Islet of Langerhans (tissue), 1 donor: ENCODE measurements around the gene CBS.
"Not testable (repeated sequence)": the region's sequence is repeated elsewhere in the genome, so short reads cannot be mapped to it uniquely, and the experiment has no call there.

Source experiments
- FAIRE-seq: peaks from one replicate; lab custom pipeline; 2011; peaks lifted over from hg19 to GRCh38; lab: Jason Lieb, UNC

The CBS gene

DNA sequence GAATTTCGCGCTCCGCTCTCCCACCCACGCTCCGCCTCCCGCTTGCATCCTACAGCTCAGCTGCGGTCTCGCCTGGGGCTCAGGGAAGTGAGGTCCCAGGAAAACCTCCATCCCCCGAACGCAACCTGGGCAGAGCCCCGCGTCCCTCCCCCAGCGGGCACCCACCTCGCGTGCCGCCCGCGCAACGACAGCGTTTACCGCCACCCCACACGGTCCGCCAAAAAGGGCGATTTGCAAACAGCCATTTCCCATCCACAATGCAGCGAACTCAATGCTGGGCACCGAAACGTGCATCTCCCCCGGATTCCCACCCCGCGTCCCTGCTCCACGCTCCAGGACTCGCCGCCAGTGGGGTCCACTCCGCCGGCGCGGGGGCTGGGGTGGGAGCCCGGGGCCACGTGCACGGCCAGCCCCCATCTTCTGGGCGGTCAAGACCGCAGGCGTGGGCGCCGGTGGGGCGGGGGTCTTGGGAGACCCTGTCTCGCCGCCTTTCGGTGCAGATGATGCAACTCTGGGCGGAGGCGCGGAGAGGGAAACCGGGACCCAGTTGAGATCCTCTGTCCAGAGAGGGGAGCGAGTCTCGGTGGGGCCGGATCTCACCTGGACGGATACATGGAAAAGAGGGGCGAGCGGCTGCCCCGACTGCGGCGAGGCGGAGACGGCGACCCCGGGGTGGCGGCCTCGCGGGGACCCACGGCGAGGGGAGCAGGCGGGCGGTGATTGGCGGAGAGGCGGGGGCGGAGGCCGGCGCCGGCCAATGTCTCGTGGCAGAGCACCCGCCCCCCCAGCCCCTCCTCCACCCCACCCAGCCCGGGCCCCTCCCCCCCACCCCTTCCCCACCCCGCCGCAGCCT, at the start of gene CBS:
Gene CBS (minus strand): TSS at position 666 of the 853 bp plus-strand sequence. CDS start 3,642 bp downstream, outside the sequence.
- not testable (repeated sequence) for FAIRE-seq

DNA sequence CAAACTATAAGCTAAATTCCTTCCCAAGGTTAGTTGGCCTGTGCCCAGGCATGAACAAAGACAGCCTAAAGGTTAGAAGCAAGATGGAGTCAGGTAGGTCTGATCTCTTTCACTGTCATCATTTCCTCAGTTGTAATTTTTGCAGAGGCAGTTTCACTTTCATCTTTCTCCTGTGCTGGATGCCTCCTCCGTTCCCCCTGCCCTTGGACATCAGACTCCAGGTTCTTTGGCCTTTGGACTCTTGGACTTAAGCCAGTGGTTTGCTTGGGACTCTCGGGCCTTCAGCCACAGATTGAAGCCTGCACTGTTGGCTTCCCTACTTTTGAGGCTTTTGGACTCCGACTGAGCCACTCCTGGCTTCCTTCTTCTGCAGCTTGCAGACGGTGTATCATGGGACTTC, 40.3 kb upstream of the CBS start:
- not testable (repeated sequence) for FAIRE-seq

DNA sequence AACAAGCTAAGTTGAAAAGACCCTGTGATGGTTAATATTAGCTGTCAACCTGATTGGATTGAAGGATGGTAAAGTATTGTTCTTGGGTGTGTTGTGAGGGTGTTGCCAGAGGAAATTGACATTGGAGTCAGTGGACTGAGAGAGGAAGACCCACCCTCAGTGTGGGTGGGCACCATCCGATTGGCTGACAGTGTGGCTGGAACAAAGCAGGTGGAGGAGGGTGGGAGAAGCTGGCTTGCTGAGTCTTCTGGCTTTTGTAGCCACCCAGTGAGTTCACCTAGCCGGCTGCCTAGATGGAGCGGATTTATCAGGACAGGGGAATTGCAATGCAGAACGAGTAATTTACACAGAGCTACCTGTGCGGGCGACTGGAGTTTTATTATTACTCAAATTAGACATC, 38.8 kb upstream of the CBS start:
- FAIRE-seq = not testable (repeated sequence)

DNA sequence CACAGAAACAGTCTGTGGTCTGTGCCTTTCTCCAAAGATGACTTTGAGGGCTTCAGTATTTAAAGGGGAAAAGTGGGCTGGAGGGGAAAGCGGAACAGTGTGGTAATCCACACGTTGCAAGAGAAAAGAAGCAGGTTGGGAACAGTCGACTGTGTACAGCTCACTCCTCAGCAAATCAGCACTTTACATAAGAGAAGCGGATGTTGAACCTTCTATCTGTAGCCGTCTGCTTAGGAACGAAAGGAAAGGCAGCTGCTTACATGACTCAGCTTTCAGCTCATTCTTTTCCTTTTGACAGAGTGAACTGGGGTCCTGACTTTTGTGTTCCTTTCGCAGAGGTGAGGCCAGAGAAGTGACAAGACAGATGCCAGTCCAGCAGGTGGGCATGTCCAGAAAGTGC, 33.4 kb upstream of the CBS start:
- FAIRE-seq = not testable (repeated sequence)

DNA sequence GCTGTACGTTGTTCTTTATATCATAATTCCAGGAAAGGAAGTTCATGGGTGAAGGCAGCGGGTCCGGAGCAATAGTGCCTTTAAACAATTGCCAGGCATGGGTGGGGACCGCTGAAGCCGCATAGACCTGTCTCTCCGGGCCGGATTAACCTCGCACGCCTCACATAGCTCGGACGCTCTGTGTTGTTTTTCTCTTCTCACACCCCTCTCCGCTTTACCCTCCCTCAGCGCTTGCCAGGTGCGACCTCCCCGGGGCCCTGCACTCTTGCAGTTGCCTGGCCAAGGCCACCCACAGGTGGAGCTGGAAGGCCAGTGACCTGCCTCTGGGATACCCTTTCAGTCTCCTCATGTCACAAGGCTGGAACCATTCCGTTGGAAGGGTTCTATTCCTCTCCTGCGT, 32.5 kb upstream of the CBS start:
- not testable (repeated sequence) for FAIRE-seq

DNA sequence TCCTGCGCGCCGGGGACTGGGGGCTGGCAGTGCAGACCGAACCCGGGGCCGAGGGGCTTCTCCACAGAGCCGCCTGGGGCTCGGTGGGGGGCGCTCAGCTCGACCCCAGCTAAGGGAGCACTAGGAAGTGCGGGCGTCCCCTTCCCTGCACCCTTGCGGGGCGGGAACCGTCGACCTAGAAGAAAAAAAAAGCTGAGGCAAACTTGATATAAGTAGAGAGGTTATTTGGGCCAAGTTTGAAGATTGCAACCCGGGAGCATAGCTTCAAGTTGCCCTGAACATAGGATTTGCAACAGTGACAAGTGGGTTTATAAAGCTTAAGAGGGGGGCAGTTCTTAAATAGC, 32.1 kb upstream of the CBS start:
- FAIRE-seq = not testable (repeated sequence)

DNA sequence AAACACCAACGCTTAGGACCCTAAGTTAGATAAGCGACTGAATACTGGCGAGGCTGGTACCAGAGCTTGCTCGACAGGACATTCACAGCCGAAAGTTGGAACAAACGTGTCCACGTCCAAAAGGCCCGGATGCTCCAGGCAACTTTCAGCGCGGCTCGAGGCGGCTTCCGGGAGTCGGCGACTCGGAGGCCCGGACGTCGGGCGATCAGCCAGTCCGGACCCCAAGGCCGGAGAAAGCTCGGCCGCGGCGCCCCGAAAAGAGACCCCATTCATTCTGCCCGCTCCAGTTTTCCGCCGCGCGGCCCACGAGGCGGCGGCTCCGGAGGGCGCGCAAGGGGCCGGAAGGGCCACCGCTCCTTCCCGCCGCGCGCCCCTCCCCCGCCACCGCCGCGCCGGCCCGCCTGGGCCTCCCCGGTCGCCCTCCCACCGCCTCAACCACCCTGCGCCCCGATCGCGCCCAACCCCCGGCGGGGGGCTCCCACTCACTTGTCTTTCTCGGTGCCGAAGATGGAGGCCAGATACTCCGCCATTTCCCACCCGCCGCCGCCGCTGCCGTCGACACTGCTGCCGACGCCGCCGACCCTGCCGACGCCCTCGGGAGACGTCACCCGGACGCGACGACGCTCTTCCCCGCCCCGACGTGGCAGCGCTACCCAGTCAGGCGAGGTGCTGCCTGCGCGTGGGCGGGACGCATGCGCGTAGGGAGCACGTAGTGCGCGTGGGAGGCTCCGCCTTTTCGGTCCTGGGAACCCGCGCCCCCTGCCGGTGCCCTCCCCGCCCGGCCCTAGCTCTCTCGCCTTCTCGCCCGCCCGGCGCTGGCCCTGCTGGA, 31.5 kb upstream of the CBS start, which contains the start of gene U2AF1:
Gene U2AF1 (minus strand): TSS at position 606 of the 829 bp plus-strand sequence. CDS start 76 bp downstream, at position 530.
- FAIRE-seq = not testable (repeated sequence)

DNA sequence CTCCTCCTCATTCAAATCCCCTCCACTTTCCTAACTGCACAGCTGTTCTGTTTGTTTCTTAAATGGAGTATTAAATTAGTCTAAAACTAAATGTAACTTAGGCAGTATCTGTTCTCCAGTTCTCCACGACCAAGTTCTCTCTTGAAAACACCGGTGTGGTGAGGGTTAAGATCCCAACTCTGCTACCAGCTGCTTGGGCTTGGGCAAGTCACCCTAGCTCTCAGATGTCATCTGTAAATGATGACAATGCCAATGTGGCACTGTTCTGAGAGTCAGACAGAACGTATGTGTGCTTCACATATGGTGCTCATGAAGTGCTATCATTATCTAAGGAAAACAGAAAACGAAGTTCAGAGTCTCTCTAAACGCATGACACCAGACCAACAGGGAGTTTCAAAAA, 29.0 kb upstream of the CBS start:
- not testable (repeated sequence) for FAIRE-seq

DNA sequence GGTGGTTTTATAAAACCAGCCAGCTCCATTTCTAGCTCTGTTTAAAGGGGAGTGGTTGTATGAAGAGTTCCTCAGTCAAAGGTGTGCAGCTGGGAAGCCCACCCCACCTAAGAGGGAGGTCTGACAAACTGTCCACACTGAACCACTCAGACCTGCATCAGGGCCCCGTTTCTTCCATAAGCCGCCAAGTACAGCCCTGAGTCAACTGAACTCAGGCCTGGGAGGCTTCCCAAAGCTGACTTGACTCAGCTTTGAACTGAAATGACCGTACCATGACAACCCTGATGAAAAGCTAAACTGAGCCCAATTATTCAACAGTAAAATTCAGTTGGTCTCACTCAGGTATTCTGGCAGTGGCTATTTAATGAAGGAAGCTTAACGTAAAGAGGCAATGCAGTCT, 26.6 kb upstream of the CBS start:
- not testable (repeated sequence) for FAIRE-seq

DNA sequence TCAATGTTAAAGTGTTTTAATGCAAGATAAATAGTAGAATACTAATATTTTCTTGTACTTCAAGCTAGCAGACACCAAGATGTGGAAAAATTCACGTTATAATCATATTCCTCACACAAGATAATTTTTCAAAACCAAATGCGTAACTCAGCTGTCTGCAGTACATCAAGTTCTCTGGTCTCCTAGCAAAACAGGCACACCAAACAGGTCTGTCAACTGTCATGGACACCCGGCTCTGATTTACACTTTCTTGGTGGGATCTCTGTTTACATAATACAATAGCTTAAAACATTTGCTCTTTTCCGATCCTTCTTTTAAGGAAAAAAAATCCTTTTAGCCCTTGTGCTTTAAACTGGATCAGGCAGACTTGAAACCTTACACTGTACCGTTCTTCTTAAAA, 26.0 kb upstream of the CBS start:
- FAIRE-seq = not testable (repeated sequence)

DNA sequence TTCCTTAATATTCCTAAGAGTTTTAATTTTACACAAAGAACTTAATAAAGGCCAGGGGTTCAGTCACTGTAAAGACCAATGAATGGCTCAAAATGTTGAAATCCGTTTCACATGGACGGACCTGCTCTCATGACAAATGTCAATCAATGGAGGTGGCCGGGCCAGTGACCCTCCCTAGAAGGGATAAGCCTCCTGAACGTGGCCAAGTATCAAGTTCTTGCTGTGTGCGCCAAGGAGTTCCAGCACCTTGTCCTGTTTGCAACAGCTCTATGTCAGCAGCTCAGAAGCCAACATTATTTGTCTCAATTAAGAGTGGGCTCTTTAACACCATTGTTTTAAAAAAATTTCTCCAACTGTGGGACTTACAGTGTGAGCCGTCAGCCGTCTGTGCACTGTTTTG, 25.4 kb upstream of the CBS start:
- not testable (repeated sequence) for FAIRE-seq

DNA sequence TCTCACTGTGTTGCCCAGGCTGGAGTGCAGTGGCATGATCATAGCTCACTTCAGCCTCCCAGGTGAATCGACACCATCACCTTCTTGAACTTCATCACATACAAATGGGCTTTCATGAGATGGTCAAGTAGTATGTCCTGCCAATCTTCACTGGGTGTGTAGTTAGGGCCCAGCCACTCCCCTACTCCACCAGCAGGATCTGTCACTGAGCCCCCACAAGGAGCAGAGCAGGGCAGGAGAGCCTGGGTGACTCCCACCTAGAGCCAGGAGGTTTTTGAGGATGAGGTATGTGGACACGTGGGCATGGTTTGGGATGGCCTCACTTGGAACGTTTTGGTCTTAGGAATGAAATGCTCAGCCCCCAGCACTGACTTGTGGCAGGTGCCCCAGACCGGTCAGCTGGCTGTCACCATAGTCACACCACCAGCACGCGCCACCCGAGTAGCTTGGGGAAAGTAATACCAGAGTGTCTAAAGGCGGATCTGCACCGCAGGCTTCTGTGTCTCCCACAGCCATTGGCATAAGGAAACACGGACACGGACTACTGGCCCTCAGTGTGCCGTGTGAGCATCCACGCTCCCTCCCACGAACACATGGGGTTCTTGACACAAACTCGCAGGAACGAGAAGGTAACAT, 16.5 kb upstream of the CBS start:
- FAIRE-seq = not testable (repeated sequence)

DNA sequence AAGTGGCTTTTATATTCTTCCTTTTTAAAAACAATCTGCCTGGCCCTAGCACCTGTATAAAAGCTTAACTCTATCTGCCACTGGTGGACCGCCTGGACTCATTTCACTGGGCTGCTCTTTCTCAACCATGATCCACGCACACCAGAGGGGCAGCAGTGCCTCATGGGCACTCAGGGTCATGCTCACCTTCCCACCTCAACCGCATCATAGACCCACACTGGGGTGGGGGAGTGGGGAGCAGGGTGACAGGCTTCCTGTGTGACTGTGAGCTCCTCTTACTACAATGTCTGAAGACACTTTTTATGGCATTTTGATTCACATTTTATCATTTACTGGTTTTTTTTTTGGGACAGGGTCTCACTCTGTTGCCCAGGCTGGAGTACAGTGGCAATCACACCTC, 15.3 kb upstream of the CBS start:
- not testable (repeated sequence) for FAIRE-seq

DNA sequence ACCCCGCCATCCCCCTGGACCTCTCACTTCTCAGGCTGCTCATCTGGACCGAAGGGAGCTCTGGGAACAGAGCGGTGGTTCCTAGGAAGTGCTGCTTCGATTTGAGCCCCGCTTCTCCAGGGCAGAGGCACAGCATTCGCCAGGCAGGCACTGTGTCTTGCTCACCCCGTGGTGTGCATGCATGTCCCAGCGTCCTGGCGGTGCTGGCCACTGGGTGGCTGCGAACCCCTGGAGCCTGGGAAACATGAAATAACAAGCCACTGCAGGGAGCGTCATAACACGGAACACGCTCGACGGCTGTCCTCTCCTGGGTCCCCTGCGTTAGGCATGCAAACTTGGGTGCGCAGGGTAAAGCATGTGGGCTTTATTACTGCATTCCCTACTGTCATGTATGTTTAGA, 13.8 kb upstream of the CBS start:
- FAIRE-seq = not testable (repeated sequence)

DNA sequence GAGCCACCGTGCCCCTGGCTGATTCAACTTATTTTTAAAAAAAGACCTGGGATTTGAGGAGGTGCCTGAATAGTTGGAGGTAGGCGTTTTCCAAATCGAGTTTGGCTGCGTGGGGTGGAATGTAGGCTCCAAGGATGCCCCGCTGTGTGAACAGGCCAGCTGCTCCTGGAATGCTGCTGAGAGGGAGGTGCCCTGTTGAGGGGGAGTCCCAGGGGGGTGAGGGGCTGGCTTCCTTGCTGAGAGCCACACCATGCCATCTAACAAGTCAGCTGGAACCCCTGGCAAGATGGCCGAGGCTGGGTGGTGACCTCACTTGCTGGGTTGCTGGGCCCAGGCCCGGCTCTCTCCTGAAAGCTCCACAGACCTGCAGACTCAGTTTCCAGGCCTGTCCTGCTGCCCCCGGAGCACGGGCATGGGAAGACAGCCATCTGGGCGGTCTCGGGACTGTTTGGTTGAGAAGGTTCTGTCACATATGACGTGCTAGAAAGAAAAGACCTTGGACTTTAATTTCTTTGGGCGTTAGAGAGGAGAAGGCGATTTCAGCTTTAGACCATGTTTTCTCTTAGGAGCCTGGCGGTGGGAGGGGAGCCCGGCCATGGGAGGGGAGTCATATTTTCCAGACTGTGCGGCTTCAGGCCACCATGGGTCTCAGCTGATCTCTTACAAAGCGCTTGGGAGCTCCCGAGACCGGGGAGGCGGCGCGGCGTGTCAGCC, 7.1 kb upstream of the CBS start:
- not testable (repeated sequence) for FAIRE-seq

DNA sequence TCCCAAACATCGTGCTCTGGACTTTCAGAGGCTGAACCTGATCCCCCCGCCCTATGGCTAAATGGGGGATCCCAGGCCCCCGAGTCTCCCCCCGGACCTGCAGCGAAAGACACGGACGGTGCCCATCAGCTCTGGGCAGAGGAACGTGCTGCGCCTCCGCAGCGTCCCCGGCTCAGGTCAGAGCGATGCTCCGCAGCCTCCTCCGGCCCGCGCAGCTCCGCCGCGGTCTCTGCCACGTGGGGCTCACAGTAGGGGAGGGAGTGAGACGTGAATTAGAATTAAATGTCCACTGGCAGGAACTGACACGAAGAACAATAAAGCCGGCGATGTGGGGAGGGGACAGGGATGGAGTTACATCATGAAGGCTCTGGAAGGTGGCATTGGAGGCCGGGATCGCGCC, 1.0 kb upstream of the CBS start:
- FAIRE-seq = not testable (repeated sequence)

DNA sequence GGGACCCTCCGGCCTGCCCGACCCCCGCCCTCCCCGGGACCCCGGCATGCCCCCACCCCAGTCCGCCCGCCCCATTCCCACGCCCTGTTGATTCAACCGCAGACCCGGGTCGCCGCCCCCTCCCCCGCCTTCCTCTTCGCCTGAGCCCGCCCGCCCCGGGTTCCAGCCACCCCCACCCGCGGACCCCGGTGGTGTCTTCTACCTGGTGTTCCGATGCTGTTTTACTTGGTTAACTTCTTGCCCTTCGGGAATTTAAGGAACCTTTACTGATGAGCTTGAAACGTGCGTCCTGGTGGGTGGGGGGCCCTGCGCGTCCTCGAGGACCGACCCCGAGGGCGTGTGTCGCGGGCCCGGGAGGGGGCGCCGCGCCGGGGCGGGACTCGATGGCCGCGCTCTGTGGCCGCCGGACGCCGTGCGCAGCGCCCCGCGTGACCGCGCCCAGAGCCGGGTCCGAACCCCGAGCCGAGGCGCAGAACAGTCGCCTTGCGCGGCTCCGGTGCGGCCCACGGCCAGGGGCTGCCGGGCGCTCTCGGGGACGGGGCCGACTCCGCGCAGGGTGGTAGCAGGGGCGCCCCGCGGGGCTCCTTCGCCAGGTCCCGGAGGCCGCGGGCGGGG, 495 bp upstream of the CBS start:
- not testable (repeated sequence) for FAIRE-seq

DNA sequence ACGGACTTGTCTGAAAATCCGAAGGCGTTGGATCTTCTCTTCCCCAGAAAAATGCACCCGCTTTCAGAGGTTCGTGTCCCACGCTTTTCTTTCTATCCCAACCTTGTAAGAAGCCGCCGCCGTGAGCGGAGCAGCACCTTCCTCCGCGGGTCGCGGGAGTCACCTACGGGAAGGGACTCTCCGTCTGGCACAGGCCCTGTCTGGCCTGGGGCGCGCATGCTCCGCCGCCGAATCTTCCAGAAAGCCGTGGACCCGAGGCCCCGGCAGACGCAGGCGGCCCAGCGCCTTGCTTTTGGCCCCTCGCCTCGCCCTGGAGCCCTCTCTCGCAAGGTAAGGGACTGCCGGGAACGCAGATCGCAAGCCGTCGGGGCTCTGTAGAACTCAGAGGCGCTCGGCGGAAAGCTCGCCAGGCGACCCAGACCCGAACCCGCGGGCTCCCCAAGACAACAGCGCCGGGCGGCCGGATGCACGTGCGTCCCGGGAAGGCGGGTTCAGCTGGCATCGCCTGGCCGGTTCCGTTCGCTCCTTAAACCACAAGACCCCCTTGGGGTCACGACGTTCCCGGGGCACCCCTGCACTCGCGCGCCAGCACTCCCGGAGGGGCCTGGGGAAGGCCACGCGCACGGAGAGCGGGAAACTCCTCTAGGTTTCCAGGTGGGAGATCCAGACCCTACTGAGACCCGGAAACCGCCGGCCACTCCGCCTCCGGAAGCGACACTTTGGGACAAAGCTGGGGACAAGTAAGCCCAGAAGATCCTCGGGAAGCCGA, 1.1 kb downstream of the CBS start:
- not testable (repeated sequence) for FAIRE-seq

DNA sequence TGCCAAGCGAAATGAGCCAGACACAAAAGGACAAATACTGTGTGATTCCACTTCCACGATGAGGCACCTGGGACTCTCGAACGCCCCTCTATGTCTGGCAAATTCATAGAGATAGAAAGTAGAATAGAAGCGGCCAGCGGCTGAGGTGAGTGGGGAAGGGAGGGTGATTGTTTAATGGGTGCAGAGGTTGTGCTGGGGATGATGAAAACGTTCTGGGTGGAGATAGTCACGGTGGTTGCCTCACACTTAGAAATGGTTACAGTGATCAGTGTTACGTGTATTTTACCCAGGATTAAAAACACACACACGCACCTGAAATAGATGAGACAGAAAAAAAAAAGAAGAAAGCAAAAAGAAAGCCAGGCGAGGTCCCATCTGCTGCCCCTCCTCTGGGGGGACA, 2.9 kb downstream of the CBS start:
- FAIRE-seq = not testable (repeated sequence)

DNA sequence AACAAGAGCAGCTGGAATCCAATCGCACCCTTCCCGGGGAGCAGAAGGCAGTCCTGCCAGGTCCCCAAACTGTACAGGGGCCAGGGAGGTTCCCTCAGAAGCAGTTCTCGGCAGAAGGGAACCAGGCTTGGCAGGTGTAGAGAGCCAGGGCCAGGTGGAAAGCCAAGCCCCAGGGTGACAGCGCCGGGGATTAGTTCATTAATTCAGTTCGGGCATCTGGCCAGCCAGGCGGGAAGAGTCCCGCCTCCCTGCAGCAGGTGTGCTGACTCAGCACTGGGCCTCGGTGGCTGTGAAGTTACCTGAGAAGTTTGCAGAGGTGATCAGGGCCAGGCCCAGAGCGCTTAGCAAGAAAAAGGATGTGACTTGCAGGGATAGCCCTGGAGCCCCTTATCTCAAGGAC, 6.0 kb downstream of the CBS start:
- not testable (repeated sequence) for FAIRE-seq

DNA sequence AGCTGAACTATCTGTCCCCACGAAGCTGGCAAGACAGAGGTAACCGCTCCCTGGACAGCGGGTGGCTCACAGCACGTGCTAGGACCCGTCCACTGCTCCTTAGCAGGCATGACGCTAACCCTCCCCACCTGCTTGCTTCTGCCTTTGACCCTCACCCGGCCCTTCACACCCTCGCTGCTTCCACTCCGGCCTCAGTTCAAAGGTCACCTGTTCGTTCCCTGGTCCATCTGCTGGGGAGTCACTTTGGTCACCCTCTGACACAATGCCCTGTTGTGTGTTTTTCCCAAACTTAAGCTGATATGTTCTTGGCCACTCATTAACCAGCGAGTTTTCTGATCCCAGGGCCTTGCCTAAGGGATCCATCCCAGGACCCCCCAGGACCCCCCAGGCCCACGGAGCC, 7.6 kb downstream of the CBS start:
- not testable (repeated sequence) for FAIRE-seq
